SK-N-SH treated with all-trans-retinoic acid at 6 μM for 48 hours (cell line): ENCODE results near the gene TMEM43.

Source experiments
- ARNTL ChIP-seq: fragments of 450-650 bp; formaldehyde crosslinking; IDR thresholded peaks from 2 replicates; pipeline ENCODE4 v1.5.0; 2020; ENCODE audit warnings: low read depth, mild to moderate bottlenecking, moderate library complexity, borderline replicate concordance
- ESRRG ChIP-seq: fragments of 250-450 bp; sonication (Bioruptor Pico); IDR thresholded peaks from 2 replicates; pipeline ENCODE4 v1.6.1; 2021; ENCODE audit warnings: mild to moderate bottlenecking
- GLIS3 ChIP-seq: fragments of 250-450 bp; sonication (Bioruptor Pico); IDR thresholded peaks from 2 replicates; pipeline ENCODE4 v1.5.0; 2020; ENCODE audit warnings: mild to moderate bottlenecking, moderate library complexity
- ISL1 ChIP-seq: fragments of 250-450 bp; sonication (Bioruptor Pico); IDR thresholded peaks from 2 replicates; pipeline ENCODE4 v2.1.2; 2022; ENCODE audit warnings: mild to moderate bottlenecking, moderate library complexity
- TCF4 ChIP-seq: fragments of 250-450 bp; sonication (Bioruptor Pico); IDR thresholded peaks from 2 replicates; pipeline ENCODE4 v1.8.0; 2021; ENCODE audit warnings: mild to moderate bottlenecking, moderate library complexity, borderline replicate concordance
- TOX ChIP-seq: fragments of 250-450 bp; sonication (Bioruptor Pico); IDR thresholded peaks from 2 replicates; pipeline ENCODE4 v1.8.0; 2021; ENCODE audit warnings: mild to moderate bottlenecking, moderate library complexity, borderline replicate concordance
- ZC3H10 ChIP-seq: fragments of 250-450 bp; sonication (Bioruptor Pico); IDR thresholded peaks from 2 replicates; pipeline ENCODE4 v1.5.1; 2021; ENCODE audit warnings: mild to moderate bottlenecking, moderate library complexity
- ZFP3 ChIP-seq: fragments of 250-450 bp; sonication (Bioruptor Pico); IDR thresholded peaks from 2 replicates; pipeline ENCODE4 v1.5.0; 2020; ENCODE audit warnings: mild to moderate bottlenecking, moderate library complexity
- ZNF565 ChIP-seq: fragments of 450-650 bp; formaldehyde crosslinking; conservative IDR thresholded peaks from 2 replicates; pipeline ENCODE4 v1.5.0; 2020; ENCODE audit warnings: low read depth, mild to moderate bottlenecking, moderate library complexity
- ZNF8 ChIP-seq: fragments of 450-650 bp; formaldehyde crosslinking; IDR thresholded peaks from 2 replicates; pipeline ENCODE4 v1.5.0; 2020; ENCODE audit warnings: mild to moderate bottlenecking, moderate library complexity
- TF ChIP-seq, protein P1 (sequence below): fragments of 250-450 bp; sonication (Bioruptor Pico); IDR thresholded peaks from 2 replicates; pipeline ENCODE4 v1.8.0; 2020; ENCODE audit warnings: mild to moderate bottlenecking, moderate library complexity, borderline replicate concordance
- TF ChIP-seq, protein P2 (sequence below): fragments of 250-450 bp; sonication (Bioruptor Pico); IDR thresholded peaks from 2 replicates; pipeline ENCODE4 v1.8.0; 2021; ENCODE audit warnings: low read depth, mild to moderate bottlenecking, moderate library complexity, borderline replicate concordance

GRCh38 chr3:14145236-14145635 lies 20.4 kb downstream of the TMEM43 start:
- TF ChIP-seq, protein P1, sequence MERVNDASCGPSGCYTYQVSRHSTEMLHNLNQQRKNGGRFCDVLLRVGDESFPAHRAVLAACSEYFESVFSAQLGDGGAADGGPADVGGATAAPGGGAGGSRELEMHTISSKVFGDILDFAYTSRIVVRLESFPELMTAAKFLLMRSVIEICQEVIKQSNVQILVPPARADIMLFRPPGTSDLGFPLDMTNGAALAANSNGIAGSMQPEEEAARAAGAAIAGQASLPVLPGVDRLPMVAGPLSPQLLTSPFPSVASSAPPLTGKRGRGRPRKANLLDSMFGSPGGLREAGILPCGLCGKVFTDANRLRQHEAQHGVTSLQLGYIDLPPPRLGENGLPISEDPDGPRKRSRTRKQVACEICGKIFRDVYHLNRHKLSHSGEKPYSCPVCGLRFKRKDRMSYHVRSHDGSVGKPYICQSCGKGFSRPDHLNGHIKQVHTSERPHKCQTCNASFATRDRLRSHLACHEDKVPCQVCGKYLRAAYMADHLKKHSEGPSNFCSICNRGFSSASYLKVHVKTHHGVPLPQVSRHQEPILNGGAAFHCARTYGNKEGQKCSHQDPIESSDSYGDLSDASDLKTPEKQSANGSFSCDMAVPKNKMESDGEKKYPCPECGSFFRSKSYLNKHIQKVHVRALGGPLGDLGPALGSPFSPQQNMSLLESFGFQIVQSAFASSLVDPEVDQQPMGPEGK (CRISPR knock-in tag): no peak
- TF ChIP-seq GLIS3 (CRISPR knock-in tag): no peak
- no peak for TF ChIP-seq TCF4
- no peak for TF ChIP-seq TOX
- TF ChIP-seq ARNTL (CRISPR knock-in tag): no peak
- peak; percentile 51; the same call in 1 of the 2 replicates for TF ChIP-seq ZFP3 (CRISPR knock-in tag)
- no peak for TF ChIP-seq ISL1 (CRISPR knock-in tag)
- no peak for TF ChIP-seq ZC3H10 (CRISPR knock-in tag)
- TF ChIP-seq ZNF565 (CRISPR knock-in tag): no peak
- TF ChIP-seq, protein P2, sequence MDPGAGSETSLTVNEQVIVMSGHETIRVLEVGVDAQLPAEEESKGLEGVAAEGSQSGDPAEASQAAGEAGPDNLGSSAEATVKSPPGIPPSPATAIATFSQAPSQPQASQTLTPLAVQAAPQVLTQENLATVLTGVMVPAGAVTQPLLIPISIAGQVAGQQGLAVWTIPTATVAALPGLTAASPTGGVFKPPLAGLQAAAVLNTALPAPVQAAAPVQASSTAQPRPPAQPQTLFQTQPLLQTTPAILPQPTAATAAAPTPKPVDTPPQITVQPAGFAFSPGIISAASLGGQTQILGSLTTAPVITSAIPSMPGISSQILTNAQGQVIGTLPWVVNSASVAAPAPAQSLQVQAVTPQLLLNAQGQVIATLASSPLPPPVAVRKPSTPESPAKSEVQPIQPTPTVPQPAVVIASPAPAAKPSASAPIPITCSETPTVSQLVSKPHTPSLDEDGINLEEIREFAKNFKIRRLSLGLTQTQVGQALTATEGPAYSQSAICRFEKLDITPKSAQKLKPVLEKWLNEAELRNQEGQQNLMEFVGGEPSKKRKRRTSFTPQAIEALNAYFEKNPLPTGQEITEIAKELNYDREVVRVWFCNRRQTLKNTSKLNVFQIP (CRISPR knock-in tag): no peak
- no peak for TF ChIP-seq ESRRG (CRISPR knock-in tag)
- TF ChIP-seq ZNF8: no peak
